ENCODE data around the gene ATG2B. TPM values are rescaled to one million over a fixed set of nuclear protein-coding genes. Genes with fewer than 3 reads are reported as not detected.

Gene ATG2B
- polyA plus RNA-seq, 2 of the 4 experiments (the other 2 are of a cell fraction): 7.1 to 17.0 TPM

DNA sequence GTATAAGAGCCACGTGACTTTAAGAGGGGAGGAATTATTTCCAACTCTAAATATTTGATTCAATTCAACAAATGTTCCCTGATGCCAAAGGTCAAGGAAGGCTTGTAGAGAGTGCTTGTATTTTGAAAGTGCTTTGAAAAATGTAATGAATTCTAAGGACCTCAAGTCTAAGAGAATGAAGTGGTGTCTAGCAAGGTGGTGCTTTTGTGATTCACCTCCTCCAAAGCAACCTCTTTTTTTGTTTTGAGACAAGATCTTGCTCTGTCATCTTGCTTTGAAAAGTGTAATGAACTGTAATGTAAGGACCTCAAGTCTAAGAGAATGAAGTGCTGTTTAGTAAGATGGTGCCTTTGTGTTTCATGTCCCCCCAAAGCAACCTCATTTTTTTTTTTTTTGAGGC is 42.5 kb upstream of the ATG2B start:
- Histone ChIP-seq H3K27ac (no peak overlapping the region), H3K9me3 (no peaks in the 10 kb centered on the region), H3K4me1 (no peaks in the 10 kb centered on the region), H3K4me3 (no peak overlapping the region), H3K4me2 (no peak overlapping the region)
- DNase-seq (ENCODE audit: low read depth in 1 of 2, low spot score in 1 of 2) (no peak), FAIRE-seq (no peak), ATAC-seq (no peak)
- WGBS (ENCODE audit: missing lambda C conversion rate): 72% methylated on average over 1 of the region's 1 CpG
- POLR2A ChIA-PET: no interaction called here
- TF ChIP-seq MAZ (IDR thresholded peaks at IDR 0.05; ENCODE audit: borderline replicate concordance, low read depth, low read length) (no peak), TFCP2L1 (CRISPR knock-in tag; IDR thresholded peaks at IDR 0.05) (no peak), RNF2 (IDR thresholded peaks at IDR 0.05; ENCODE audit: borderline replicate concordance, low read depth) (no peak), CHD4 (IDR thresholded peaks at IDR 0.05; ENCODE audit: borderline replicate concordance) (no peak), CBX2 (IDR thresholded peaks at IDR 0.05; ENCODE audit: borderline replicate concordance, low read depth) (no peak)
- TF ChIP-seq, protein P1, sequence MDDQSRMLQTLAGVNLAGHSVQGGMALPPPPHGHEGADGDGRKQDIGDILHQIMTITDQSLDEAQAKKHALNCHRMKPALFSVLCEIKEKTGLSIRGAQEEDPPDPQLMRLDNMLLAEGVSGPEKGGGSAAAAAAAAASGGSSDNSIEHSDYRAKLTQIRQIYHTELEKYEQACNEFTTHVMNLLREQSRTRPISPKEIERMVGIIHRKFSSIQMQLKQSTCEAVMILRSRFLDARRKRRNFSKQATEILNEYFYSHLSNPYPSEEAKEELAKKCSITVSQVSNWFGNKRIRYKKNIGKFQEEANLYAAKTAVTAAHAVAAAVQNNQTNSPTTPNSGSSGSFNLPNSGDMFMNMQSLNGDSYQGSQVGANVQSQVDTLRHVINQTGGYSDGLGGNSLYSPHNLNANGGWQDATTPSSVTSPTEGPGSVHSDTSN (IDR thresholded peaks at IDR 0.05): no peak
- CTCF ChIA-PET: no interaction called here

- Histone ChIP-seq H3K9me3 (no peaks in the 10 kb centered on the region), H3K4me2 (no peak overlapping the region), H3K4me3 (no peak overlapping the region), H3K27ac (no peak overlapping the region), H3K4me1 (no peaks in the 10 kb centered on the region)
- DNase-seq (ENCODE audit: low read depth in 1 of 2, low spot score in 1 of 2): no peak
- TF ChIP-seq KDM1A (IDR thresholded peaks at IDR 0.05; ENCODE audit: low read depth) (no peak), ESRRA (IDR thresholded peaks at IDR 0.05; ENCODE audit: borderline replicate concordance, low read length) (no peak), HOXB13 (CRISPR knock-in tag; IDR thresholded peaks at IDR 0.05; ENCODE audit: low read depth) (no peak), RARB (CRISPR knock-in tag; IDR thresholded peaks at IDR 0.05) (no peak), NFE2L2 (conservative IDR thresholded peaks at IDR 0.05; ENCODE audit: low read length) (no peak), EHF (CRISPR knock-in tag; IDR thresholded peaks at IDR 0.05) (no peak), ZSCAN20 (CRISPR knock-in tag; IDR thresholded peaks at IDR 0.05) (no peak), FOXS1 (CRISPR knock-in tag; IDR thresholded peaks at IDR 0.05) (no peak), FOSB (CRISPR knock-in tag; IDR thresholded peaks at IDR 0.05) (no peak), HOXA7 (CRISPR knock-in tag; IDR thresholded peaks at IDR 0.05) (no peak), CHD2 (IDR thresholded peaks at IDR 0.05; ENCODE audit: low read length, partially characterized antibody) (no peak), NPAS2 (CRISPR knock-in tag; IDR thresholded peaks at IDR 0.05; ENCODE audit: borderline replicate concordance) (no peak), ZC3H11A (IDR thresholded peaks at IDR 0.05) (no peak), SREBF2 (IDR thresholded peaks at IDR 0.05) (no peak), TP53 (CRISPR knock-in tag; IDR thresholded peaks at IDR 0.05) (no peak)
- WGBS (ENCODE audit: missing lambda C conversion rate): 83% methylated on average over 3 of the region's 3 CpGs
- POLR2A ChIA-PET: interaction anchor here (1.1 kb wide), 1 partner anchor 9 kb away, joined by 4 read pairs; no protein-coding TSS in a partner anchor
- FAIRE-seq: no peak
- CTCF ChIA-PET: interaction anchor here (1.2 kb wide), 2 partner anchors 18 to 303 kb away, joined by 3 read pairs; no protein-coding TSS in a partner anchor
- no peak for ATAC-seq
Measured at GRCh38 chr14:96403409-96403808, 40.3 kb upstream of the ATG2B start.

- ATAC-seq (no peak), DNase-seq (ENCODE audit: low read depth in 1 of 2, low spot score in 1 of 2) (no peak), FAIRE-seq (no peak)
- Histone ChIP-seq H3K9me3 (no peaks in the 10 kb centered on the region), H3K4me2 (no peak overlapping the region), H3K4me3 (no peak overlapping the region), H3K27ac (no peak overlapping the region), H3K4me1 (no peaks in the 10 kb centered on the region)
- ChIA-PET POLR2A (no interaction called here), CTCF (interaction anchor here (0.9 kb wide), 2 partner anchors 8 to 14 kb away, joined by 3 read pairs; no protein-coding TSS in a partner anchor)
- TF ChIP-seq HDAC2 (IDR thresholded peaks at IDR 0.05): no peak
- no peak for TF ChIP-seq RAD21 (conservative IDR thresholded peaks at IDR 0.05 in 1 of 2, IDR thresholded peaks at IDR 0.05 in 1 of 2)
- TF ChIP-seq JUN (IDR thresholded peaks at IDR 0.05): no peak
- 69% methylated on average over 5 of the region's 5 CpGs for WGBS (ENCODE audit: missing lambda C conversion rate)
Measured at GRCh38 chr14:96400495-96400894, 37.4 kb upstream of the ATG2B start.
